SU-DHL-6 (cell line): ENCODE data around the gene OR1E1.

ENCODE experiments used
- H2AFZ ChIP-seq: fragments of 200-600 bp; sonication (generic); 2 replicates; pipeline ENCODE4 v1.6.1; 2014; ENCODE audit warnings: low read depth, mild to moderate bottlenecking, moderate library complexity, mixed read lengths, antibody characterized with exemption, low read length; ENCODE audit not compliant: severe bottlenecking
- H3F3A ChIP-seq: fragments of 200-600 bp; shearing (Covaris generic); 2 replicates; pipeline ENCODE4 v1.6.0; 2016; ENCODE audit warnings: antibody characterized with exemption, mild to moderate bottlenecking; ENCODE audit not compliant: insufficient read depth
- H3K27ac ChIP-seq: fragments of 200-600 bp; sonication (generic); 2 replicates; pipeline ENCODE4 v1.5.1; 2016; ENCODE audit warnings: low read depth, mild to moderate bottlenecking, low read length, moderate library complexity, mixed read lengths
- H3K27me3 ChIP-seq: fragments of 200-600 bp; sonication (generic), shearing (Covaris generic); 2 replicates; pipeline ENCODE4 v1.6.0; 2014; ENCODE audit warnings: mild to moderate bottlenecking, low read length
- H3K36me3 ChIP-seq: fragments of 200-600 bp; sonication (generic); 2 replicates; pipeline ENCODE4 v1.6.1; 2014; ENCODE audit warnings: mild to moderate bottlenecking, low read length, mixed read lengths
- H3K4me2 ChIP-seq: fragments of 300-600, 200-600 bp; shearing (Covaris generic), sonication (generic); 2 replicates; pipeline ENCODE4 v1.6.0; 2014; ENCODE audit warnings: low read length, low read depth, mild to moderate bottlenecking; ENCODE audit not compliant: poor library complexity, severe bottlenecking
- H3K4me3 ChIP-seq: fragments of 200-600 bp; sonication (generic); 2 replicates; pipeline ENCODE4 v1.5.1; 2014; ENCODE audit warnings: antibody characterized with exemption, low read length, mild to moderate bottlenecking, mixed read lengths; ENCODE audit not compliant: insufficient read depth, poor library complexity, severe bottlenecking
- H3K79me2 ChIP-seq: fragments of 200-600 bp; sonication (generic); 2 replicates; pipeline ENCODE4 v1.6.1; 2014; ENCODE audit warnings: mild to moderate bottlenecking, low read length, moderate library complexity; ENCODE audit not compliant: insufficient read depth
- H3K9ac ChIP-seq: fragments of 200-600 bp; sonication (generic); 2 replicates; pipeline ENCODE4 v1.7.0; 2014; ENCODE audit warnings: mild to moderate bottlenecking, low read length
- H3K9me2 ChIP-seq: fragments of 200-600 bp; sonication (generic); replicated peaks from 2 replicates; pipeline ENCODE4 v1.6.1; 2014; ENCODE audit warnings: low read length; ENCODE audit not compliant: insufficient read depth
- H3K9me3 ChIP-seq: fragments of 200-600 bp; sonication (generic); 2 replicates; pipeline ENCODE4 v1.6.1; 2014; ENCODE audit warnings: low read length, mixed read lengths; ENCODE audit not compliant: insufficient read depth
- H4K20me1 ChIP-seq: fragments of 200-600 bp; sonication (generic); 2 replicates; pipeline ENCODE4 v1.6.1; 2014; ENCODE audit warnings: low read depth, mild to moderate bottlenecking, antibody characterized with exemption, low read length, moderate library complexity, mixed read lengths
- CTCF ChIP-seq: fragments of 200-600 bp; sonication (generic); IDR thresholded peaks from one replicate; pipeline ENCODE4 v1.5.1; 2017; ENCODE audit warnings: antibody characterized with exemption, mild to moderate bottlenecking, low read length, moderate library complexity; ENCODE audit not compliant: insufficient read depth, poor library complexity, severe bottlenecking
- EZH2phosphoT487 ChIP-seq: fragments of 200-600 bp; sonication (generic), shearing (Covaris generic); conservative IDR thresholded peaks from 2 replicates; pipeline ENCODE4 v1.6.1; 2018; ENCODE audit warnings: mild to moderate bottlenecking, antibody characterized with exemption, low read length, moderate library complexity, mixed read lengths

OR1E1 gene

GRCh38 chr17:3398310-3398709 is at the start of gene OR1E1:
OR1E1 (minus strand) TSS chr17:3398410; CDS start chr17:3398410, 0 bp downstream.
- TF ChIP-seq EZH2phosphoT487 = no peak
- no peak for TF ChIP-seq CTCF
- H3F3A ChIP-seq = no peaks in the 10 kb centered on the region
- no peak within 1 kb of the TSS for H3K9ac ChIP-seq
- H3K27me3 ChIP-seq = no peaks in the 10 kb centered on the region
- no peak within 1 kb of the TSS for H3K27ac ChIP-seq
- H3K4me3 ChIP-seq = no peak within 1 kb of the TSS
- H3K9me3 ChIP-seq = no peaks in the 10 kb centered on the region
- H3K9me2 ChIP-seq = no peaks in the 10 kb centered on the region
- H4K20me1 ChIP-seq = no peaks in the 10 kb centered on the region
- H2AFZ ChIP-seq = no peak within 1 kb of the TSS
- no peaks in the 10 kb centered on the region for H3K36me3 ChIP-seq
- H3K79me2 ChIP-seq = no peaks in the 10 kb centered on the region
- H3K4me2 ChIP-seq = no peak within 1 kb of the TSS

- no peak overlapping the region for H3K27ac ChIP-seq
- no peaks in the 10 kb centered on the region for H3K9me3 ChIP-seq
- H3K9ac ChIP-seq = no peak overlapping the region
- no peaks in the 10 kb centered on the region for H3K36me3 ChIP-seq
- H3K79me2 ChIP-seq = no peaks in the 10 kb centered on the region
- no peak for TF ChIP-seq EZH2phosphoT487
- TF ChIP-seq CTCF = no peak
- H2AFZ ChIP-seq = no peak overlapping the region
- no peaks in the 10 kb centered on the region for H4K20me1 ChIP-seq
- no peaks in the 10 kb centered on the region for H3K27me3 ChIP-seq
- no peaks in the 10 kb centered on the region for H3K9me2 ChIP-seq
- no peaks in the 10 kb centered on the region for H3F3A ChIP-seq
- H3K4me2 ChIP-seq = no peak overlapping the region
- no peak overlapping the region for H3K4me3 ChIP-seq
Measured at GRCh38 chr17:3447625-3448024, 49.4 kb upstream of the OR1E1 start.

GRCh38 chr17:3440451-3440850 is 42.2 kb upstream of the OR1E1 start:
- H3K36me3 ChIP-seq = no peaks in the 10 kb centered on the region
- H3K4me2 ChIP-seq = no peak overlapping the region
- no peaks in the 10 kb centered on the region for H3K9me3 ChIP-seq
- no peaks in the 10 kb centered on the region for H3K79me2 ChIP-seq
- H3K9ac ChIP-seq = no peak overlapping the region
- no peaks in the 10 kb centered on the region for H3K27me3 ChIP-seq
- H3K9me2 ChIP-seq = no peaks in the 10 kb centered on the region
- no peak overlapping the region for H2AFZ ChIP-seq
- no peak for TF ChIP-seq CTCF
- no peak for TF ChIP-seq EZH2phosphoT487
- no peaks in the 10 kb centered on the region for H4K20me1 ChIP-seq
- no peak overlapping the region for H3K27ac ChIP-seq
- H3K4me3 ChIP-seq = no peak overlapping the region
- no peaks in the 10 kb centered on the region for H3F3A ChIP-seq
